GM23338 (cell line): Measurements from ENCODE around the gene CYP46A1. TPM values are rescaled to one million over a fixed set of nuclear protein-coding genes. Genes with fewer than 3 reads are reported as not detected.

Source experiments
- ATAC-seq: fragments of 200-7000 bp; cut with Tn5 transposase; 3 replicates; pipeline ENCODE4 v1.9.1; 2020
- DNase-seq: peaks from one replicate; pipeline ENCODE4 v3.0.0-alpha.2; 2015; ENCODE audit warnings: low spot score
- H2AFZ ChIP-seq: fragments of 200-600 bp; sonication (generic); 2 replicates; pipeline ENCODE4 v1.8.0; 2016; ENCODE audit warnings: antibody characterized with exemption, mild to moderate bottlenecking, moderate library complexity
- H3F3A ChIP-seq: fragments of 200-600 bp; sonication (generic); replicated peaks from 2 replicates; pipeline ENCODE4 v1.8.0; 2017; ENCODE audit warnings: antibody characterized with exemption, mixed run types, low read depth
- H3K27ac ChIP-seq: fragments of 200-600 bp; sonication (generic); 2 replicates; pipeline ENCODE4 v1.6.1; 2016; ENCODE audit warnings: low read depth
- H3K27me3 ChIP-seq: fragments of 200-600 bp; sonication (generic); 2 replicates; pipeline ENCODE4 v1.8.0; 2016; ENCODE audit warnings: mild to moderate bottlenecking, mixed run types, moderate library complexity; ENCODE audit not compliant: insufficient read depth
- H3K36me3 ChIP-seq: fragments of 200-600 bp; sonication (generic); 2 replicates; pipeline ENCODE4 v1.8.0; 2016; ENCODE audit warnings: mild to moderate bottlenecking; ENCODE audit not compliant: insufficient read depth
- H3K4me1 ChIP-seq: fragments of 200-600 bp; sonication (generic); 2 replicates; pipeline ENCODE4 v1.8.0; 2016; ENCODE audit warnings: mild to moderate bottlenecking, moderate library complexity; ENCODE audit not compliant: insufficient read depth
- H3K4me2 ChIP-seq: fragments of 200-600 bp; sonication (generic); 2 replicates; pipeline ENCODE4 v1.7.1; 2017; ENCODE audit warnings: mixed run types
- H3K4me3 ChIP-seq: fragments of 200-600 bp; sonication (generic); 2 replicates; pipeline ENCODE4 v1.6.1; 2016; ENCODE audit warnings: mixed run types
- H3K79me2 ChIP-seq: fragments of 200-600 bp; sonication (generic); replicated peaks from 2 replicates; pipeline ENCODE4 v1.8.0; 2017; ENCODE audit warnings: mild to moderate bottlenecking; ENCODE audit not compliant: insufficient read depth
- H3K9me2 ChIP-seq: fragments of 200-600 bp; sonication (generic); 2 replicates; pipeline ENCODE4 v1.8.0; 2017; ENCODE audit not compliant: insufficient read depth
- H4K20me1 ChIP-seq: fragments of 200-600 bp; sonication (generic); replicated peaks from 2 replicates; pipeline ENCODE4 v1.8.0; 2017; ENCODE audit warnings: mild to moderate bottlenecking; ENCODE audit not compliant: insufficient read depth
- H3K27ac Mint-ChIP-seq: 2 replicates; pipeline ENCODE4 v1.8.0; 2020; ENCODE audit warnings: inconsistent platforms, mild to moderate bottlenecking, moderate library complexity, mixed read lengths
- H3K27me3 Mint-ChIP-seq: 3 replicates; pipeline ENCODE4 v1.8.0; 2022; ENCODE audit warnings: low read depth, mild to moderate bottlenecking, moderate library complexity, mixed read lengths, inconsistent platforms; ENCODE audit not compliant: insufficient read depth, poor library complexity
- H3K36me3 Mint-ChIP-seq: 3 replicates; pipeline ENCODE4 v1.8.0; 2021; ENCODE audit warnings: low read depth, mild to moderate bottlenecking, inconsistent platforms, moderate library complexity, mixed read lengths
- H3K4me1 Mint-ChIP-seq: 3 replicates; pipeline ENCODE4 v1.8.0; 2020; ENCODE audit warnings: mild to moderate bottlenecking, inconsistent platforms, mixed read lengths
- H3K4me3 Mint-ChIP-seq: 3 replicates; pipeline ENCODE4 v1.8.0; 2021; ENCODE audit warnings: moderate library complexity, mild to moderate bottlenecking, inconsistent platforms, mixed read lengths
- H3K9me3 Mint-ChIP-seq: 3 replicates; pipeline ENCODE4 v1.8.0; 2020; ENCODE audit warnings: moderate library complexity, mild to moderate bottlenecking, inconsistent platforms, mixed read lengths
- EZH2 ChIP-seq: fragments of 200-600 bp; sonication (generic); IDR thresholded peaks from one replicate; pipeline ENCODE4 v1.8.0; 2017; ENCODE audit warnings: antibody characterized with exemption, mild to moderate bottlenecking, low read depth; ENCODE audit not compliant: unreplicated experiment
- EZH2phosphoT487 ChIP-seq: fragments of 200-600 bp; sonication (generic); IDR thresholded peaks from one replicate; pipeline ENCODE4 v1.8.1; 2018; ENCODE audit warnings: antibody characterized with exemption; ENCODE audit not compliant: unreplicated experiment
- JUNB ChIP-seq: IDR thresholded peaks from one replicate; pipeline ENCODE4 v1.6.1; 2016; ENCODE audit warnings: antibody characterized with exemption; ENCODE audit not compliant: unreplicated experiment
- POLR2AphosphoS5 ChIP-seq: IDR thresholded peaks from 2 replicates; pipeline ENCODE4 v1.6.1; 2016; ENCODE audit warnings: antibody characterized with exemption, low read depth
- STAT1 ChIP-seq: IDR thresholded peaks from one replicate; pipeline ENCODE4 v1.6.1; 2016; ENCODE audit warnings: antibody characterized with exemption; ENCODE audit not compliant: unreplicated experiment
- ZNF331 ChIP-seq: fragments of 250-450 bp; sonication (Bioruptor Pico); IDR thresholded peaks from 2 replicates; pipeline ENCODE4 v1.5.0; 2020; ENCODE audit warnings: low read depth, mild to moderate bottlenecking, moderate library complexity
- polyA plus RNA-seq: library from polyadenylated mRNA; unstranded; fragments of >200 nt; fragmentation: Nextera tagmentation; extraction: Ambion mirVana; gene quantifications from 2 replicates; pipeline ENCODE4 v1.2.1, GENCODE V29; 2016
- total RNA-seq: library from RNA; depleted of rRNA; stranded (reverse); fragments of >200 nt; shearing (Covaris generic); gene quantifications from 2 replicates; pipeline ENCODE4 v1.2.3, GENCODE V29; 2014
- TF ChIP-seq, protein P1 (sequence below): fragments of 250-450 bp; sonication (Bioruptor Pico); IDR thresholded peaks from 2 replicates; pipeline ENCODE4 v1.5.0; 2020; ENCODE audit warnings: mild to moderate bottlenecking, moderate library complexity

Gene CYP46A1
- total and polyA plus RNA-seq, 2 experiments from 2014 or later, result 0.59 to 0.66 TPM

DNA sequence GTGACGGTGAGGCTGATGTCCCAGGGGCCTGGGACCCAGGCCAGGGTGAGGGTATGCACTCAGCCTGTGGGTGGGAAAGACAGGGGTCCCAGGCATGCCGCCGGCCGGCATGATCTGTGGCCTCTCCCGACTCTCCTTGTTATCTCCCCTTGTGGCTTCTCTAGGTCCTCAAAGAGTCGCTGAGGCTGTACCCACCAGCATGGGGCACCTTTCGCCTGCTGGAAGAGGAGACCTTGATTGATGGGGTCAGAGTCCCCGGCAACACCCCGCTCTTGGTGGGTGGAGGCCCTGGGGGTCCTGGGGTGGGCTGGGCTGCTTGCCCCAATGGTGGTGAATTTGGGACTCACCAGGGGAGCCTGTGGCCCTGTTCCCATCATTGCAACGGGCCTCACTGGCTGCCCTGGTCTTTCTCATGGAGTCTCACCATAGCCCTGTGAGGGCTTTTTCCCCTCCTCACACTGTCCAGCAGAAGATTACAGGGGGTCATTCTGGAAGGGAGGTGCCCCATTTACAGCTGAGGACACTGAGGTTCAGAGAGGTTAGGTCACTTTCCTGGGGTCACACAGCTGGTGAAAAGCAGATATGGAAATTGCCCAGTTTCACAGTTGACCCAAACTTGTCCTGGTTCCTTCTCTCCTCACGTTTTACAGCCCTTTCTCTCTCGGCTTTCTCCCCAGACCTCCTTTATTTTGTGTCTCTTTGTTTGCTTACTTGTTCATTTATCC, 37.9 kb downstream of the CYP46A1 start:
- no peak overlapping the region for H3K4me3 Mint-ChIP-seq
- DNase-seq (no peak), ATAC-seq (no peak)
- Histone ChIP-seq H2AFZ (no peak overlapping the region), H3K4me1 (no peaks in the 10 kb centered on the region), H3K36me3 (no peaks in the 10 kb centered on the region), H3K9me2 (no peaks in the 10 kb centered on the region), H3K4me3 (no peak overlapping the region), H3K27ac (no peak overlapping the region), H3F3A (no peaks in the 10 kb centered on the region), H3K27me3 (no peaks in the 10 kb centered on the region), H4K20me1 (no peaks in the 10 kb centered on the region), H3K4me2 (no peak overlapping the region), H3K79me2 (no peaks in the 10 kb centered on the region)
- peaks cover 7% of the 10 kb centered on the region; the same call in 2 of the 3 replicates for H3K4me1 Mint-ChIP-seq
- H3K27me3 Mint-ChIP-seq, result peaks cover 11% of the 10 kb centered on the region
- TF ChIP-seq, protein P1, sequence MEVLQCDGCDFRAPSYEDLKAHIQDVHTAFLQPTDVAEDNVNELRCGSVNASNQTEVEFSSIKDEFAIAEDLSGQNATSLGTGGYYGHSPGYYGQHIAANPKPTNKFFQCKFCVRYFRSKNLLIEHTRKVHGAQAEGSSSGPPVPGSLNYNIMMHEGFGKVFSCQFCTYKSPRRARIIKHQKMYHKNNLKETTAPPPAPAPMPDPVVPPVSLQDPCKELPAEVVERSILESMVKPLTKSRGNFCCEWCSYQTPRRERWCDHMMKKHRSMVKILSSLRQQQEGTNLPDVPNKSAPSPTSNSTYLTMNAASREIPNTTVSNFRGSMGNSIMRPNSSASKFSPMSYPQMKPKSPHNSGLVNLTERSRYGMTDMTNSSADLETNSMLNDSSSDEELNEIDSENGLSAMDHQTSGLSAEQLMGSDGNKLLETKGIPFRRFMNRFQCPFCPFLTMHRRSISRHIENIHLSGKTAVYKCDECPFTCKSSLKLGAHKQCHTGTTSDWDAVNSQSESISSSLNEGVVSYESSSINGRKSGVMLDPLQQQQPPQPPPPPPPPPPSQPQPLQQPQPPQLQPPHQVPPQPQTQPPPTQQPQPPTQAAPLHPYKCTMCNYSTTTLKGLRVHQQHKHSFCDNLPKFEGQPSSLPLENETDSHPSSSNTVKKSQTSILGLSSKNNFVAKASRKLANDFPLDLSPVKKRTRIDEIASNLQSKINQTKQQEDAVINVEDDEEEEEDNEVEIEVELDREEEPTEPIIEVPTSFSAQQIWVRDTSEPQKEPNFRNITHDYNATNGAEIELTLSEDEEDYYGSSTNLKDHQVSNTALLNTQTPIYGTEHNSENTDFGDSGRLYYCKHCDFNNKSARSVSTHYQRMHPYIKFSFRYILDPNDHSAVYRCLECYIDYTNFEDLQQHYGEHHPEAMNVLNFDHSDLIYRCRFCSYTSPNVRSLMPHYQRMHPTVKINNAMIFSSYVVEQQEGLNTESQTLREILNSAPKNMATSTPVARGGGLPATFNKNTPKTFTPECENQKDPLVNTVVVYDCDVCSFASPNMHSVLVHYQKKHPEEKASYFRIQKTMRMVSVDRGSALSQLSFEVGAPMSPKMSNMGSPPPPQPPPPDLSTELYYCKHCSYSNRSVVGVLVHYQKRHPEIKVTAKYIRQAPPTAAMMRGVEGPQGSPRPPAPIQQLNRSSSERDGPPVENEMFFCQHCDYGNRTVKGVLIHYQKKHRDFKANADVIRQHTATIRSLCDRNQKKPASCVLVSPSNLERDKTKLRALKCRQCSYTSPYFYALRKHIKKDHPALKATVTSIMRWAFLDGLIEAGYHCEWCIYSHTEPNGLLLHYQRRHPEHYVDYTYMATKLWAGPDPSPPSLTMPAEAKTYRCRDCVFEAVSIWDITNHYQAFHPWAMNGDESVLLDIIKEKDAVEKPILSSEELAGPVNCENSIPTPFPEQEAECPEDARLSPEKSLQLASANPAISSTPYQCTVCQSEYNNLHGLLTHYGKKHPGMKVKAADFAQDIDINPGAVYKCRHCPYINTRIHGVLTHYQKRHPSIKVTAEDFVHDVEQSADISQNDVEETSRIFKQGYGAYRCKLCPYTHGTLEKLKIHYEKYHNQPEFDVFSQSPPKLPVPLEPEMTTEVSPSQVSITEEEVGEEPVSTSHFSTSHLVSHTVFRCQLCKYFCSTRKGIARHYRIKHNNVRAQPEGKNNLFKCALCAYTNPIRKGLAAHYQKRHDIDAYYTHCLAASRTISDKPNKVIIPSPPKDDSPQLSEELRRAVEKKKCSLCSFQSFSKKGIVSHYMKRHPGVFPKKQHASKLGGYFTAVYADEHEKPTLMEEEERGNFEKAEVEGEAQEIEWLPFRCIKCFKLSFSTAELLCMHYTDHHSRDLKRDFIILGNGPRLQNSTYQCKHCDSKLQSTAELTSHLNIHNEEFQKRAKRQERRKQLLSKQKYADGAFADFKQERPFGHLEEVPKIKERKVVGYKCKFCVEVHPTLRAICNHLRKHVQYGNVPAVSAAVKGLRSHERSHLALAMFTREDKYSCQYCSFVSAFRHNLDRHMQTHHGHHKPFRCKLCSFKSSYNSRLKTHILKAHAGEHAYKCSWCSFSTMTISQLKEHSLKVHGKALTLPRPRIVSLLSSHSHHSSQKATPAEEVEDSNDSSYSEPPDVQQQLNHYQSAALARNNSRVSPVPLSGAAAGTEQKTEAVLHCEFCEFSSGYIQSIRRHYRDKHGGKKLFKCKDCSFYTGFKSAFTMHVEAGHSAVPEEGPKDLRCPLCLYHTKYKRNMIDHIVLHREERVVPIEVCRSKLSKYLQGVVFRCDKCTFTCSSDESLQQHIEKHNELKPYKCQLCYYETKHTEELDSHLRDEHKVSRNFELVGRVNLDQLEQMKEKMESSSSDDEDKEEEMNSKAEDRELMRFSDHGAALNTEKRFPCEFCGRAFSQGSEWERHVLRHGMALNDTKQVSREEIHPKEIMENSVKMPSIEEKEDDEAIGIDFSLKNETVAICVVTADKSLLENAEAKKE, result no peak
- no peak for TF ChIP-seq POLR2AphosphoS5
- TF ChIP-seq EZH2phosphoT487, result no peak
- TF ChIP-seq JUNB, result no peak
- no peak for TF ChIP-seq ZNF331 (CRISPR knock-in tag)
- no peak for TF ChIP-seq EZH2
- TF ChIP-seq STAT1, result no peak
- no peak overlapping the region; the same call in 1 of the 2 replicates for H3K27ac Mint-ChIP-seq
- no peaks in the 10 kb centered on the region for H3K9me3 Mint-ChIP-seq
- H3K36me3 Mint-ChIP-seq, result no peaks in the 10 kb centered on the region
